ENCODE measurements around the gene ZNF385B.

ZNF385B gene

DNA sequence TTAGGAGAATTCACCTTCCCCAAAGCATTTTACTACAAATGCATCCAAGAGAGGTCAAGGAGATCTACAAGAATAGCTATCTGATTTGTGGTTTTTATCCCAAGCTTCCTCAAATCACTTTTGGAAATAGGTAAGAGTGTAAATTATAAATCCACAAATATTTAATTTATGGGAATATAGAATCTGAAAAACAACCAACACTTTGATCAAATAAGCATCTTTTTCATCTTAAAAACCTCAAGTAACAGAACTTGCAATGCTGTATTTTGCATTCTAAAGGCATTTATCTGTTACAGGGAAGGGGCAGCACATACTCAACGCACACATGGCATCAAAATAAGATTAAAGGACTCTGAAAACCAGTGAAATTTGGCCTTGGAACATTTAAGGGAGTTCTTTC is 1.9 kb downstream of the ZNF385B start:
- DNase-seq, result no peak
- intact Hi-C loops (cut with DNase I), result no loop called here

- no peak for DNase-seq
- intact Hi-C loops (cut with DNase I), result no loop called here
These were observed 4.2 kb downstream of the ZNF385B start for GRCh38 chr2:179857236-179857635.

- intact Hi-C loops (cut with DNase I), result no loop called here
- DNase-seq, result peak in 33 of 42 donors; percentile 4 to 79 (median 47)
These were observed 5.2 kb downstream of the ZNF385B start for GRCh38 chr2:179856205-179856604.

DNA sequence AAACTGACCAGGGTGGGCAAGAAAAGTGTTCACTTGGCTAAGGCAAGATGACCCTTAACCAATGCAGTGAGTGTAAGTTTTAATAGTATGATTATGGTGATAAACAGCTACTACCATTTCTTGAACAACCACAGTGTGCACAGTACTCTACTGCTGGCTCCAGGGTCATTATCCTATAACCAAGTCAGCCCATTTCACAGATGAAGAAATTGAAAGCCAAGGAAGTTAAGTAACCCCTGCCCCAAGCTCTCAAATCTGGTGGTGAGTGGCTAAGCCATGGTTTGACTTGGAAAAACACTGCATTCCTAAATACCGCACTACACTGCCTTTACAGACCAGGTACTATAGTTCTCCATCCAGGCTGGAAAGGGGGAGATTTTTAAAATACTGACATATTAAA is 5.7 kb downstream of the ZNF385B start:
- intact Hi-C loops (cut with DNase I), result no loop called here

GRCh38 chr2:179854891-179855290 is 6.5 kb downstream of the ZNF385B start:
- intact Hi-C loops (cut with DNase I), result no loop called here
- no peak for DNase-seq

More for the DNA sequence above, 5.7 kb downstream of the ZNF385B start:
- DNase-seq, result no peak

DNA sequence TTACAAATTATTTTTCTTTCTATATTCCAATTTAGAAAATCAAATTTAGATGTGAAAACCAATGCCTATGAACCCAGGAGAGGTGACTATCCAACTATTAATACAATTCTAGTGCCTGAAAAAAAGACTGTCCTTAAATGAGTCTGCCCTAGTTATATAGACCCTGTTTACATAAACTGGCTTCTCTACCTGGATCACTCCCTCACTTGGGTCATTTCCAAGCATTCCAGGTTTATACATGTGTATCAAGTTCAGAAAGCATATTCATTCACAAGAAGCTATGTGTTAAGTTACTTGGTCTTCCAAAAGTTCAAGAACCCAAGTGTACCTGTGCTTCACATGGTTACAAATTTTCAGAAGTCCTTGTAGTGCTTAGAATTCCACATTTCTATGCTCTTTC is 8.3 kb downstream of the ZNF385B start:
- intact Hi-C loops (cut with DNase I), result no loop called here
- no peak for DNase-seq

DNA sequence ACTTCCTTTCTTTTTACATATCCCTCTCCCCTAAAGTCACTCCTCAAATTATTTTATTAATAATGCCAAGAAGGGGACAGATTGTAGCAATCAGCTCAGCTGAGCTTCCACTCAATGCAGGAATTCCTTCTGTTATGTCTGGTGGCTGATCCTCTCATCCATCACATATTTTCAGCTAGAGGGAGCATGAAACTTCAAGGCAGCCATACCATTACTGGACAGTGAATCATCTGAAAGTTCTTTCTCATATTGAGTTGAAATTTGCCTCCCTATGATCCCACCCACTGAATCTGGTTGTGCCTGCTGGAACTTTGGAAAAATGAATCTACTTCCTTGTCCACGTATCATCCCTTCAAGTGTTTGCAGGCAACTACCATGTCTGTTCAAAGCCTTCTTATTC is 11.2 kb downstream of the ZNF385B start:
- intact Hi-C loops (cut with DNase I), result no loop called here
- no peak for DNase-seq

GRCh38 chr2:179849719-179850118 is 11.7 kb downstream of the ZNF385B start:
- DNase-seq, result no peak
- intact Hi-C loops (cut with DNase I), result no loop called here

- no peak for DNase-seq
- intact Hi-C loops (cut with DNase I), result no loop called here
These were observed 17.9 kb downstream of the ZNF385B start for GRCh38 chr2:179843541-179843940.

DNA sequence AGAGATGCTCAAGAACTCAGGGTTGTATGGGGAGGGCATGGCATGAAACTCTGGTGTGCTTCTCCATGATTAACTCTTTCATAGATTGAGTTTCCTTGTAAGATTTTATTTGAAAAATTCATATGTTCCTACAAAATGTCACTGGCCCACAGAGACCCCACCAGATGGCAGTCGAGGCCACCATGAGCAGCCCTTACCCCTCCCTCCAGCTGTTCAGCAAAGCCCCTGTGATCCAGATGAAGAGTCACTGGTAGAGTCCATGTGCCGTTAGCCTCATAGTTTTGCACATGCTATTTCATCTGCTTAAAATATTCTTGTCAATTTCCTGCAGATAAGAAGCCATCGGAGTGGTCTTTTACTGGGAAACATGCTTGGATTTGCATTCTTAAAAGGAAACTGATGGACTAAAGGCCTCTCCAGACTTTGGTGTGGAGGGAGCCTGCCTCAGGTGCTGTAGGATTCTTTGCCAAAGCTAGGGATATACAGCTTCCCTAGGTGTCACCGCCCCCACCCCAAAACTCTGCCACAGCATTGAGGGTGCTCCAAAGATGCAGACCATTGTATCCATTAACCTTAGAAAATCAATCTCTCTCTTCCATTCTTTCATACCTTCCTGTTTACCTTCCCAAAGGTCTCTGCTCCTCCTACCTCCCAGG is 18.8 kb downstream of the ZNF385B start:
- peak in 1 of 42 donors; percentile 34 for DNase-seq
- intact Hi-C loops (cut with DNase I), result no loop called here

DNA sequence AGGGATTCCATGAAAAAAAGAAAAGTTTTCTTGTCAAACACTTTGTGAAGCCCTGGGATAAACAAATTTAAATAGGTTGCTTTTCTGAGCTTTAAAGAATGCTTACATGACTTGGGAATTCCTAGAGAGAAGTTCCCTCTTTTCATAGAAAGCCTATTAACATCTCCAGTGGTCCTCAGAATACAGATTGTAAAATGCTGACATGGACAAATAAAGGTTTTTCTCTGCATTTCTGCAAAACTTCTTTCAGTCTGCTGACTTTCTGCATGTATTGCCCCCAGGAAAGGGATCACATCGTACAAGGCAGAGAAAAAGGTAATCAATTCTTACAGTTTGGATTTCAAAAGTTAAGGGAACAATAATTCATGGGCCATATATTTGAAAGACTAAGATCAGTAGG is 20.6 kb downstream of the ZNF385B start:
- no peak for DNase-seq
- intact Hi-C loops (cut with DNase I), result no loop called here

DNA sequence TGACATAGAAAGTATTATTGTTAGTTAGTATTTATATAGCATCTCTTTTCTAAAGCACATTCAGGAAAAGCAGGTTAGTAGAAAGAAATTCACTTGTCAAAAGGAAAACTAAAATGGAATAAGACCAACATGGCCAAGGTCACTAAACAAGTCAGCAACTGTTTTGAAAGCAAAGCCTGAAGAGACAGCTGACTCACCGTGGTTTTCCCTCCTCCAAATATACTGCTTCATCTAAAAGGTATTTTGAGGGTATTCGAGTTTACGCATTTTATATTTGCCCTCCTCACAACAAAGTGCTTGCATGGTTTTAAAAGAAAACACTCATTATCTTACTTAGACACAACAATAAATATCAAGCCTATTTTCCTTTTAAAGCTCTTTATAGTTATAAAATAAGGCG is 24.0 kb downstream of the ZNF385B start:
- DNase-seq, result no peak
- intact Hi-C loops (cut with DNase I), result no loop called here

DNA sequence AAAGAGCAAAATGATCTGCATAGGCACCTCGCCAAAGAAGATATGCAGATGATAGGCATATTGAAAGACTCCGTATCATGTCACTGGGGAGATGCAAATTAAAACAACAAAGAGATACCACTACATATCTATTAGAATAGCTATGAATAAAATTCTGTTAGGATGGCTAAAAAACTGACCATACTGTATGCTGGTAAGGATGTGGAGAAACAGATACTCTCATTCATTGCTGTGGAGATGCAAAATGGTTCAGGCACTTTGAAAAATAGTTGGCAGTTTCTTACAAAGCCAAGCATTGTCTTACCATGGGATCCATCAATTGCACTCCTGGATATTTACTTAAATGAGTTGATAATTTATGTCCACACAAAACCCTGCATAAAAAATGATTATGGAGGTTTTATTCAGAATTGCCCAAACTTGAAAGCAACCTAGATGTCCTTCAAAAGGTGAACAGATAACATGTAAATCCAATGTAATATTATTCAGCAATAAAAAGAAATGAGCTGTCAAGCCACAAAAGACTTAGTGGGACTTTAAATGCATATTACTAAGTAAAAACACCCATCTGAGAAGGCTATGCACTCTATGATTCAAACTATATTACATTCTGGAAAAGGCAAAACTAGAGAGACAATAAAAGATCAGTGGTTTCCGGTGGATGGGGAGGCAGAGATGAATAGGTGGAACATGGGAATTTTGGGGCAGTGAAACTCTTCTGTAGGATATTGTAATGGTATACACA is 31.2 kb downstream of the ZNF385B start:
- intact Hi-C loops (cut with DNase I), result no loop called here

DNA sequence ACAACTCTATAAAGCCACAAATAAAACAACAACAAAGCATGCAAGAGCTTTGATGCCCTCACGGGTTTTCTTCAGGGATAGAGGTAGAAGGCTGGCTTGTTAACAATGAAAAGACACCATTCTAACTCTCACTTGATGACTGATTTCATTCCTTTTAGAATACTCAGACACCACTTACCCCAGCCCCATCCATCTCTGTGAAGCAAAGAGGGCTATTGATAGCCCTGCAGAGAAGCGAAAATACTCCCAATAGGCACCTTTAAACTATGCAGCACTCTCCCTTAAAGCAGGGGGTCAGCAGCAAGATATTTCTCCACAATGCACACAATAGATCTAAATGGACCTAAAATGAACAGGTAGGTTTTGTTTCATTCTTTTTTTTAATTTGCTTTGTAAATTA is 35.1 kb downstream of the ZNF385B start:
- intact Hi-C loops (cut with DNase I), result no loop called here
- no peak for DNase-seq

More for the DNA sequence above, 31.2 kb downstream of the ZNF385B start:
- DNase-seq, result no peak

GRCh38 chr2:179825494-179825893 is 35.9 kb downstream of the ZNF385B start:
- intact Hi-C loops (cut with DNase I), result no loop called here
- no peak for DNase-seq

GRCh38 chr2:179824961-179825360 is 36.5 kb downstream of the ZNF385B start:
- intact Hi-C loops (cut with DNase I), result no loop called here
- no peak for DNase-seq

- intact Hi-C loops (cut with DNase I), result no loop called here
- no peak for DNase-seq
These were observed 38.9 kb downstream of the ZNF385B start for GRCh38 chr2:179822540-179822939.

DNA sequence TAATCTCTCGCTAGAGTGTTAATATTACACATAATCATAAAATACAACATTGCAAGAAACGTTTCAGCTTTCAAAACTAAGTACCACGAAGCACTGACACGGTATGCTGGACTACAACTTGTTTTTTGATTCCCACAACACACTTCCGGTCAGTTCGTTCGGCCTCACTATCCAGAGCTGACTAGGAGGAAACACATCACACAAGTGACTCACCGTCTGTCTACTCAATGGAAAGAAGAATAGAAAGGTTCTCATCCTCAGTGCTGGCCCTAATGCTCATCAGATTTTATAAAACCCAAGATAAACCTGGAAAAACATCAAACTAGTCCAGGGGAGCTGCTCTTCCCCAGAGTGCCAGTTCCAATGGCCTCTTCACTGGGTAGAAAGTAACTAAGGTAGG is 42.9 kb downstream of the ZNF385B start:
- intact Hi-C loops (cut with DNase I), result no loop called here
- no peak for DNase-seq

- intact Hi-C loops (cut with DNase I), result no loop called here
- DNase-seq, result no peak
These were observed 44.1 kb downstream of the ZNF385B start for GRCh38 chr2:179817181-179817841.

- intact Hi-C loops (cut with DNase I), result no loop called here
These were observed 47.4 kb downstream of the ZNF385B start for GRCh38 chr2:179814050-179814449.

More at GRCh38 chr2:179814050-179814449, 47.4 kb downstream of the ZNF385B start:
- DNase-seq, result peak in 1 of 42 donors; percentile 2
